Measurements from ENCODE around the gene POLR1G. TPM values are rescaled to one million over a fixed set of nuclear protein-coding genes. Genes with fewer than 3 reads are reported as not detected.

The POLR1G gene
- polyA plus RNA-seq, 3 donors, result 0.81 to 1.5 (median 1.1) TPM

GRCh38 chr19:45362291-45362690 lies 44.2 kb upstream of the POLR1G start:
- Mint-ChIP-seq H3K4me1 (no peaks in the 10 kb centered on the region), H3K9me3 (no peaks in the 10 kb centered on the region), H3K27me3 (ENCODE audit: low read depth in 3 of 3) (no peaks in the 10 kb centered on the region), H3K4me3 (no peak overlapping the region), H3K27ac (peak overlapping the region in 2 of 7 donors; percentile 41 to 55), H3K36me3 (peaks cover 36 to 70% of the 10 kb centered on the region in 2 donors)
- Histone ChIP-seq H3K4me3 (replicated peaks in 1 of 3; ENCODE audit: low read depth in 2 of 3, low read length in 3 of 3) (no peak overlapping the region), H3K9ac (ENCODE audit: insufficient read depth, low read length, poor library complexity, severe bottlenecking) (no peak overlapping the region), H3K9me3 (replicated peaks in 1 of 2; ENCODE audit: control insufficient read depth in 1 of 2, insufficient read depth in 1 of 2, low read length in 2 of 2) (no peaks in the 10 kb centered on the region), H2AFZ (ENCODE audit: insufficient read depth, low read depth, low read length, poor library complexity, severe bottlenecking) (no peak overlapping the region), H4K20me1 (ENCODE audit: insufficient read depth, low read length) (no peaks in the 10 kb centered on the region), H3K4me2 (replicated peaks; ENCODE audit: extremely low read depth, low read length, poor library complexity, severe bottlenecking) (no peak overlapping the region), H3K79me2 (ENCODE audit: insufficient read depth, low read length) (no peaks in the 10 kb centered on the region), H3K27me3 (ENCODE audit: control insufficient read depth in 2 of 2, insufficient read depth in 2 of 2, low read length in 2 of 2) (no peaks in the 10 kb centered on the region), H3K27ac (ENCODE audit: low read depth in 1 of 2, low read length in 2 of 2) (no peak overlapping the region), H3K4me1 (ENCODE audit: control insufficient read depth in 1 of 2, insufficient read depth in 2 of 2, low read length in 2 of 2) (no peaks in the 10 kb centered on the region), H3K36me3 (replicated peaks in 1 of 2; ENCODE audit: control insufficient read depth in 1 of 2, insufficient read depth in 2 of 2, low read length in 2 of 2) (peaks cover 26 to 46% of the 10 kb centered on the region in 2 donors)
- TF ChIP-seq CTCF (IDR thresholded peaks at IDR 0.05), result no peak
- DNase-seq, result no peak
- intact Hi-C loops (cut with micrococcal nuclease), result no loop called here
- WGBS (ENCODE audit: insufficient coverage), result 90% methylated on average over 12 of the region's 16 CpGs

DNA sequence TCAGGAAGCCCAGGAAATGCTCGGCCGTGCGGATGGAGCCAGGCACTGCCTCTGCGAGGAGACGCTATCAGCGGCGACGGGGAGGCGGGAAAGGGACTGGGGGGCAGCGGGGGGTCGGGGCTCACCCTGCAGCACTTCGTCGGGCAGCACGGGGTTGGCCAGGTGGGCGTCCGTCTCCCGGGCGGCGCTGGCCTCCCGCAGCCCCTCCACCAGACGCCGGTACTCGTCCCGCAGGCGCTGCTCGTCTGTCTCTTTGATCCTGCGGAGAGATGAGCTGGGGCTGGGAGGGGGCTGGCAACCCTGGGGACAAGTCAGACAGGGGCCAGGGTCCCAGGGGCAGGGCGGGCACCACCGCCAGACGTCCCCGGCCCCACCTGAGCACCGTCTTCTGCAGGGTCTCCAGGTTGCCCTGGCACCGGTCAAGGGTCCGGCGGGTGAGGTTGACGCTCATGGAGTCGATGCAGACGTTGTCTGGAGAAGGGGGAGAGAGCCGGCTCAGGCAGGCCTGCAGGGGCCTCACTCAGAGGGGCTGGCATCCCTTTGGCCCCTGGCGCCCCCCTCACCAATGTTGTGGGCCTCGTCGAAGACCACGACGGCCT lies 42.5 kb upstream of the POLR1G start:
- H3K36me3 ChIP-seq (replicated peaks in 1 of 2; ENCODE audit: control insufficient read depth in 1 of 2, insufficient read depth in 2 of 2, low read length in 2 of 2), result peaks cover 26 to 40% of the 10 kb centered on the region in 2 donors
- H3K4me2 ChIP-seq (replicated peaks; ENCODE audit: extremely low read depth, low read length, poor library complexity, severe bottlenecking), result no peak overlapping the region
- DNase-seq, result no peak
- Mint-ChIP-seq H3K9me3 (no peaks in the 10 kb centered on the region), H3K27me3 (ENCODE audit: low read depth in 3 of 3) (no peaks in the 10 kb centered on the region), H3K4me3 (no peak overlapping the region), H3K27ac (no peak overlapping the region), H3K4me1 (peaks cover 2% of the 10 kb centered on the region), H3K36me3 (peaks cover 28 to 62% of the 10 kb centered on the region in 2 donors)
- H4K20me1 ChIP-seq (ENCODE audit: insufficient read depth, low read length), result no peaks in the 10 kb centered on the region
- H3K79me2 ChIP-seq (ENCODE audit: insufficient read depth, low read length), result no peaks in the 10 kb centered on the region
- H3K9ac ChIP-seq (ENCODE audit: insufficient read depth, low read length, poor library complexity, severe bottlenecking), result no peak overlapping the region
- H3K9me3 ChIP-seq (replicated peaks in 1 of 2; ENCODE audit: control insufficient read depth in 1 of 2, insufficient read depth in 1 of 2, low read length in 2 of 2), result no peaks in the 10 kb centered on the region
- no peak overlapping the region for H3K4me3 ChIP-seq (replicated peaks in 1 of 3; ENCODE audit: low read depth in 2 of 3, low read length in 3 of 3)
- H3K4me1 ChIP-seq (ENCODE audit: control insufficient read depth in 1 of 2, insufficient read depth in 2 of 2, low read length in 2 of 2), result no peaks in the 10 kb centered on the region
- no peak for TF ChIP-seq CTCF (IDR thresholded peaks at IDR 0.05)
- H3K27me3 ChIP-seq (ENCODE audit: control insufficient read depth in 2 of 2, insufficient read depth in 2 of 2, low read length in 2 of 2), result no peaks in the 10 kb centered on the region
- no peak overlapping the region for H3K27ac ChIP-seq (ENCODE audit: low read depth in 1 of 2, low read length in 2 of 2)
- 96% methylated on average over 37 of the region's 44 CpGs for whole genome bisulfite sequencing (ENCODE audit: insufficient coverage)
- H2AFZ ChIP-seq (ENCODE audit: insufficient read depth, low read depth, low read length, poor library complexity, severe bottlenecking), result no peak overlapping the region
- intact Hi-C loops (cut with micrococcal nuclease), result no loop called here
